HL-60/S4 treated with phorbol 12-myristate 13-acetate at 8.2 ng/mL for 4 days and 3 days (cell line): ENCODE results near the gene WFIKKN2.

Source experiments
- in situ Hi-C: fragments of 300-500 bp; cut with MboI; formaldehyde crosslinking; loops from 2 replicates; pipeline ENCODE4 v1.15.0; 2022; ENCODE audit warnings: low sequenced_read_pairs

Gene WFIKKN2

DNA sequence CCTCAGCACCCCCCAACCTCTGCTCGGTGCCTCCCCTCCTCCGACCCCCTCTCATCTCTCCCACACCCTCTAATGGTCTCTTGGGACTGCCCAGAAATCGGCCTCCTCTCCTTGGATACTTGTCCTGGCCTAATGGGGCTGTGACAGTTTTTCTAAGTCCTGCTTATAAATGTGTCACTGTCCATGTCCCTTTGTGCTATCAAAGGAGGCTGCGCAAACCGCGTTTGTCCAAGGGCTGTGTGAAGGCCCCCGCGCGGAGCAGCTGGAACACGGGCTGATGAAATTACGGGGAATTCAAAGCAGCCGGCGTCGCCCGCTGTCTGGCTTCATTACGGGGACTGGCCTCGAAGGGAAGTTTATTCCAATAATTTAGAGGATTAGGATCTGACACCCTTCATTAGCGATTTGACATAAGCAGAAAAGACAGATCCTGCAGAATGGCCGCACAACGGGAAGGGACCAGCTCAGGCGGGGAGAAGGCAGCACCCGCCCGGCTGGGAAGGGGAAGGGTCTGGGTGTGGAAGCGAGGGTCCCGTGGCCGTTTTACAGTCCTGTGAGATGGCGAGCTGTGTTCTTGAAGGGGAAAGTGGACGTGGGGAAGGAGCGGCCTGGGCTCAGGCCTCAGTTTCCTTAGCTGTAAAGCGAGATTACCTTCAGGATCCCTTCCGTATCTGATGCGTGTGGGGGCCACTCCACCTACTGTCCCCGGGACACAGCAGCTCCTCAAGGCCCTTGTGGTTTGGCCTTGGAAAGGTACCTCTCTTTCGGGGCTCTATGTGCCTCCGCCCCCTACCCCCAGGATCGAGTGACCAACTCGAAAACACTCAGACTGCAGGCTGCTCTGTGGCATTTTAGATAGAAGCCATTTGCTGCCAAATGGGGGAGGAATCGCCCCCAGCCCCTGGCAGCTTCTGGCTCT, 1.6 kb upstream of the WFIKKN2 start:
- in situ Hi-C loops, result no loop called here

DNA sequence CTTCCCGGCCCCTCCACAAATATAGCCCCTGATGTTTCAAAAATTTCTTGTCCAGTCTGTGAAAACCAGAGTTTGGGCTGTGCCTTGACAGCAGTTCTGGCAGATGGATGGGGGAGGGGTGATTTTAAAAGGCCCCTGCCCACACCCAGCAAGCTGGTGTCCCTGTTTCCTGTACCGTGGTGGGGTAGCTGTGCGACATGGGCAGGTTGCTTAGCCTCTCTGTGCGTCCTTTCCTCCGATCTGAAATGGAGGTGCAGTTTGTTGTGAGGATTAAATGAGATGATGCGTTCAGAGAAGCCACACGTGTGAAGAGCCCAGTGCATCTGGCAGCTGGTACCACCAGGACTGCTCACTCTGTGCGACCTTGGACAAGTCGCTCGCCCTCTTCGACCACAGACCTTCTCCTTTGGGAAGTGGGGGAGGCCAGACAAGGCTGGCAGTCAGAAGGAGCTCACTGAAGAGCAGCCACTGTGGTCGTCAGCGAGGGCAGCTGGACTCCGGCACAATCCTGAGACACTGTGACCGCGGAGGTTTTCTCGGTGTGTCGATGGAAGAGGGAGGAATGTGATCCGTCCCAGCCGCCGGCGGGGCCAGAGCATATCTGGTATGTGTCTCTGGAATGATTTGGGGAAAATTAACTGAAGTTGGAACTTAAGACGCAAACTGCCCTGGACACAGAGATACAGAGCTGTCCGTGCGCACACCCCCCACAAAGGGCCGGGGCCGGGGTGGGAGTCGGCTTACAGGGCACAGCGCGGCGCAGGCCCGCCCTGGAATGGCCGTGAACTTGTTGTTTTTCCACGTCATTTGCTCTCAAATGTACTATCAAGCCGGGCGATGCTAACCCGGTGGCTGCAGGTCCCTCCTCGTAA, 721 bp upstream of the WFIKKN2 start:
- in situ Hi-C loops, result no loop called here

DNA sequence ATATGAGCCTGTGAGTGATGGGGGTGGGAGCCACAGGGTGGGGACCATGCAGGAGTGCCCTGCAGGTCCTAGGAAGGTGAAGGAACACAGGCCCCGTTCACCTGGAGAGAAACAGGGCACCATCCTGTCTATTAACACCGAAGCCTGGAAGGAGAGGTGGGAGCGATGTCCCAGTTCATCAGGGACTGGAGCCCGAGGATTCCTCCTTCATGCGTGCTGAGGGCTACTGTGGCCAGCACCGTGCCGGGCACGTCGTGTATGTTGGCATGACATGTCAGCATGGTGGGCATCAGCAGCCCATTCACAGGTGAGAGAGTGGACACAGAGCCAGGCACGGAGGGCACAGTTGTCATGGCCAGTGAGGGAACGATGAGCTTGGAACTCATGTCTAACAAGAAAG, 1.4 kb downstream of the WFIKKN2 start:
- in situ Hi-C loops, result no loop called here

DNA sequence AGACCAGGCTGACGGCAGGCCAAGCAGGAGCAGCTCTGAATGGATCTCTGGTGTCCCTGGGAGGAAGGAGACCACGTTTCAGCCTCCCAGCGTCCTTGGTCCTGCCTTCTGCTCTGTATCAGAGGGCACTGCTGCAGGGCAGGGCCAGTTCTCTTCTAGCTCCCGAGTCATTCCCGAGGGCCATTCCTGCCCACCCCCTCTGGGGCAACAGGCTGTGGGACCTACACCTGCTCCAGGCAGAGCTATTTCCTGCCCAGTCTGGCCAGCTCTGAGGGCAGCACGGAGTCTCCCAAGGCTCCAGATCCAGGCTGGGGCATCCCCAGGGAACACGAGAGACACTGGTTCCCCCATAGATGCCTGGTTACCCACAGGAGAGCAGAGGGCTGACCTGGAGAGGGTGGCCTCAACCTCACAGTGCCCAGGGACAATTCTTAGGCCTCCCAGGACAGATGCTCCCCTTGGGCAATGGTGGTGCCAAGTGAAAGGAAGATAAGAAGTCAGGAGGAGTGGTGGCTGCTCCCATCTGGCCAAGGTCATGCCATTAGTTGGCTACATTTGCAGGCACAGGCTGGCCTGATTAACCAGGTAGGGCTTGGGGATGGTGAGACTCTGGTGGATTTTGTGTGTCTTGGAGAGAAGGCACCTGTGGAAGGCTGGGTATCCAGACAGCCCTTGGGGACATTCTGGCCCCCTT, 2.0 kb downstream of the WFIKKN2 start:
- in situ Hi-C loops, result no loop called here

DNA sequence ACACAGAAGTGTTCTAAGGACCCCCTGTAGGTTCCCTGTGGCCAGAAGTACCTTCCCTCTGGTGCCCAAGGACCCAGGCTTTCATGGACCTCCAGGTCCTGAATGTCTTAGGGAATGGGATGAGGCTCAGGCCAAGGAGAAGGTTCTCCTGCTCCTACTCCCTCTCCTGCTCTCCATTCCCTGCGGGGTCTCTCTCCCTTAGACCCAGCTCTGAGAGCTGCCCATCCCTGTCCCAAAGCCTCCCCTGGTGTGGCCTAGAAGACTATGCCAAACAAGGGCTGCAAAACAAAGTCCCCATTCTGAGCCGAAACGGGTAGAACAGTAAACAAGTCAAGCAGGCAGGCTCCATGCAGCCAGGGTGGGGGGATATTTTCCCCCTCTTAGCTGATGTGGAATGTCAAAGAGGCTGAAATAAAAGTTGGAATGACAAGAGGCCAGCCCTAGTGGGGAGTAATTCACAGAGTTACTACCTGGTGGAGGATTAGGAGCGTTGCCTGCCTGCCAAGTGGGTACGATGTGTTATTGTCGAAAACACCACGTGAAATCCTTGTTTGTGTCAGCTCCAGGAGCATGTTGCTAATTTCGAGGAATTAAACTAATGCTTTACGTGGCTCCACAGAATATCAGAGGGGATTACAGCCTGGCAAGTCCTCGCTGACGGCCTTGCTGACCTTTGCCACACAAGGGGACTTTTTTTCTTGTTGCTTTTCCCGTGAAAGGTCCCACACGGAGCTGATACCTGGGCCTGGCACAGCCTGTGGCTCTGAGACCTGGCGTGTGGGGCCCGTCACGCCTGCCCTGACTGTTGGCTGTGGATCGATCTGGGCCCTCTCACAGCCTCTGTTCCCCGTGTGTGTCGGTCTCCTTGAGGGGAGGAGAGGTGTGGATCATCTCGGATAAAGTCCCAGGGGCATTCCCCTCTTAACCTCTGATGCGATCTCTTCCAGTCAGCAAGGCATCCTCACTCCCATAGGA, 2.9 kb downstream of the WFIKKN2 start:
- in situ Hi-C loops, result no loop called here

DNA sequence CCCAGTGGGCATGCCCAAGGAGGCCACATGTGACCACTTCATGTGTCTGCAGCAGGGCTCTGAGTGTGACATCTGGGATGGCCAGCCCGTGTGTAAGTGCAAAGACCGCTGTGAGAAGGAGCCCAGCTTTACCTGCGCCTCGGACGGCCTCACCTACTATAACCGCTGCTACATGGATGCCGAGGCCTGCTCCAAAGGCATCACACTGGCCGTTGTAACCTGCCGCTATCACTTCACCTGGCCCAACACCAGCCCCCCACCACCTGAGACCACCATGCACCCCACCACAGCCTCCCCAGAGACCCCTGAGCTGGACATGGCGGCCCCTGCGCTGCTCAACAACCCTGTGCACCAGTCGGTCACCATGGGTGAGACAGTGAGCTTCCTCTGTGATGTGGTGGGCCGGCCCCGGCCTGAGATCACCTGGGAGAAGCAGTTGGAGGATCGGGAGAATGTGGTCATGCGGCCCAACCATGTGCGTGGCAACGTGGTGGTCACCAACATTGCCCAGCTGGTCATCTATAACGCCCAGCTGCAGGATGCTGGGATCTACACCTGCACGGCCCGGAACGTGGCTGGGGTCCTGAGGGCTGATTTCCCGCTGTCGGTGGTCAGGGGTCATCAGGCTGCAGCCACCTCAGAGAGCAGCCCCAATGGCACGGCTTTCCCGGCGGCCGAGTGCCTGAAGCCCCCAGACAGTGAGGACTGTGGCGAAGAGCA, 4.4 kb downstream of the WFIKKN2 start:
- in situ Hi-C loops, result loop anchor here (5.0 kb wide), 1 partner anchor 57 kb away; no protein-coding TSS in a partner anchor

DNA sequence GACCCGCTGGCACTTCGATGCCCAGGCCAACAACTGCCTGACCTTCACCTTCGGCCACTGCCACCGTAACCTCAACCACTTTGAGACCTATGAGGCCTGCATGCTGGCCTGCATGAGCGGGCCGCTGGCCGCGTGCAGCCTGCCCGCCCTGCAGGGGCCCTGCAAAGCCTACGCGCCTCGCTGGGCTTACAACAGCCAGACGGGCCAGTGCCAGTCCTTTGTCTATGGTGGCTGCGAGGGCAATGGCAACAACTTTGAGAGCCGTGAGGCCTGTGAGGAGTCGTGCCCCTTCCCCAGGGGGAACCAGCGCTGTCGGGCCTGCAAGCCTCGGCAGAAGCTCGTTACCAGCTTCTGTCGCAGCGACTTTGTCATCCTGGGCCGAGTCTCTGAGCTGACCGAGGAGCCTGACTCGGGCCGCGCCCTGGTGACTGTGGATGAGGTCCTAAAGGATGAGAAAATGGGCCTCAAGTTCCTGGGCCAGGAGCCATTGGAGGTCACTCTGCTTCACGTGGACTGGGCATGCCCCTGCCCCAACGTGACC, 5.0 kb downstream of the WFIKKN2 start:
- in situ Hi-C loops, result loop anchor here (5.0 kb wide), 1 partner anchor 58 kb away; no protein-coding TSS in a partner anchor

DNA sequence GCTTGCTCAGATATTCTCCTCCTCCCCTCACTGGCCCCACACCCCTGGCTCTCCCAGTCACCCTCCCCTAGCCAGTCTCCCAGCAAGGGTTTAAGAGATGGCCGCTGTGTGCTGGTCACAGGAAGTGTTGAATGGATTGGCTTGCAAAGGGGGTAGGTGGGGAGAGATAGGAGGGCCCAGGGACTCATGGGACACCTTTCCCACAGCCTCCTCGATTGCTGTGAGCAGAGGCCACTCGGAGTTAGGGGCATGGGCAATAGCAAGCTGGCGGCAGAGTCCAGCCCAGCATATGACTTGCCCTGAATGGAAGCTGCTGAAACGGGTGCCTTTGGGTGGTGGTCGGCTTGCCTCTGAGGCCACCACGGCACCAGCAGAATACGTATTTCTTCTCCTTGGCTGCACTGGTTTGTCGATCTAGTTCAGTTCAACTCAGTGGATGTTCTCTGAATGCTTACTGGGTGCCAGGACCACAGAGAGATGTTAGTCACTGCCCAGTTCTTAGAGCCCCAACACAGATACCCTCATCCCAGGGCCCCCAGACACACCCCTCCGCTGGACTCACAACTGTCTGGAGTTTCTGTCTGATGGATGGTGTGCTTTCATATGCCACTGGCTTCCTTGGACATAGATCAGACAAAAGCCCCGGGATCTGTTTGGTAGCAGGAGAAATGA, 6.0 kb downstream of the WFIKKN2 start:
- in situ Hi-C loops, result loop anchor here (5.0 kb wide), 1 partner anchor 59 kb away; no protein-coding TSS in a partner anchor

DNA sequence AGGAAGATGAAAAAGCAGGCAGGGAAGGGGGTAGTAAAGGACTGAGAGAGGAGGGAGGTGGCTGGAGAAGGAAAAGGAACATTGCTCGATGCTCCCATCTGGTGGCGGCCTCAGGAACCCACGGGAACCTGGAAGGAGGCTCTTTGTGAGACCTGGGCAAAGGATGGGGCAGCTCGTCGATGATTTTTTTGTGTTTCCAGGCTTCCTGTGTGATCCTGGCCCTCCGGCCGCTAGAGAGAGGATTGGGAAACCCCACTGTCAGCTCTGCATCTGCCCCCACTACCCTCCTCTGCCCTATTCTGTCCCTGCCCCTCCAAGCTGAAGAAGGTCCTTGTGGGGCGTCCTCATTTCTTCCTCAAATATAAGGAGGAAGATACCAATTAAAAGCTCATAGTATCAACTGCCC, 6.6 kb downstream of the WFIKKN2 start:
- in situ Hi-C loops, result loop anchor here (5.0 kb wide), 1 partner anchor 60 kb away; no protein-coding TSS in a partner anchor

DNA sequence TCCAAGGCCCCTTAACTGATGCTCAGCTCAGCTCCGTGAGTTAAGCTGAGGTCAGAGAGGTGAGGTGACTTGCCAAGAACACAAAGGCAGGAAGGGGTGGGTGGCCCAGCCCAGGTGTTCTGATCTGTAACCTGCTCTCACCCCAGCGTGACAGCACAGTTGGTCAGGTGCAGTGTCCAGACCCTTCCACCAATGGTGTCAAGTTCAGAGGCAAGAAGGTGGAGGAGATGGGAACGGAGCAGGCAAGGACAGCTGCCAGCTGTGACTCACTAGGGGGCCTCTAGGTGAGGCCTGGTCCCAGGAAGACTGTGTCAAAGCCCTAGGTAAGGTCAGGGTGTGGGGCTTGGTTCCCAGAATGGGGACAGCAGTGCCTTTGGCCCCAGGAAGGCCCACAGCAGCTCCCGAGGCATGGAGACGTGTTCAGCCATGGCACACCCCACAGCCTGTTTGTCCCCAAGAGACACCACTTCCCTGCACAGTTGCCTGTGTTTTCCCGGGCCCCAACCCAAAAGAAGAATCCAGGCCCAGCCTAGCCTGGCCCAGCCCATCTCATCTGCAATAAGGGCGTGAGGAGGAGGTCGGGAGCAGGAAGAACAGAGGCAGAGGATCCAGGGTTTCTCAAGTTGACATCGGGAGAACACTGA, 7.2 kb downstream of the WFIKKN2 start:
- in situ Hi-C loops, result loop anchor here (5.0 kb wide), 1 partner anchor 60 kb away; no protein-coding TSS in a partner anchor

DNA sequence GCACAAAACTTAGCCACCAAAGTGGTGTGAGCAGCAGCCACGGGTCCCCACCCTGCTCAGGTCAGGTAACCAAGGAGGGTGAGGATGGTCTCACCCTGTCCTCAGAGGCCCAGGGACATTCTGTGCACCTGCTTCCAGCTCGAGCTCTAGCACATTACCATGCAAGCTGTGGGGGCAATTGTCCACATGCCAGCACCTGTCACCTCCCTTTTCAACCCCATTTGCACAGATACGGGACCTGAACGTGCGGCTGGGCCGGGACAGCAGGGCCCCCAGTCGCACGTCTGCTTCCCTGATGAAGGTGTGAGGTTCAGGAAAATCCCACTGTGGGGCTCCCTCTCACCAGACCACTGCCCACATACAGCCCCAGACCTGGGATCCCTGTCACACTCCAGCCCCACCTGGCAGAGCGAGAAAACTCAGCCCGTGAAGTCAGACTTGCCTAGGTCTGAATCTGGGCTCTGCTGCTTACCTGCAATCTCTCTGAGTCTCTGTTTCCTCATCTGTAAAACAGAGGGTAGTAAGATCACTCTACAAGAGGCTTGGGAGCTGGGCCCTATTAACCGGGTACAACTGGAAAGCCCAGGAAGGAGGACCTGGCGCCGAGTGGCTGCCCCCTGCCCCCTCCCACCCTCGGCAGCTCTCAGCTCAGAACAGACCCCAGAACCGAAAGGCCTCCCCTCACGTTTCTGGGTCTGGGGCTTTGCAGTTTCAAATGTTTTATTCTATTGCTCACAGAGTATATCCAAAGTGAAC, 7.9 kb downstream of the WFIKKN2 start:
- in situ Hi-C loops, result loop anchor here (5.0 kb wide), 1 partner anchor 61 kb away; no protein-coding TSS in a partner anchor

DNA sequence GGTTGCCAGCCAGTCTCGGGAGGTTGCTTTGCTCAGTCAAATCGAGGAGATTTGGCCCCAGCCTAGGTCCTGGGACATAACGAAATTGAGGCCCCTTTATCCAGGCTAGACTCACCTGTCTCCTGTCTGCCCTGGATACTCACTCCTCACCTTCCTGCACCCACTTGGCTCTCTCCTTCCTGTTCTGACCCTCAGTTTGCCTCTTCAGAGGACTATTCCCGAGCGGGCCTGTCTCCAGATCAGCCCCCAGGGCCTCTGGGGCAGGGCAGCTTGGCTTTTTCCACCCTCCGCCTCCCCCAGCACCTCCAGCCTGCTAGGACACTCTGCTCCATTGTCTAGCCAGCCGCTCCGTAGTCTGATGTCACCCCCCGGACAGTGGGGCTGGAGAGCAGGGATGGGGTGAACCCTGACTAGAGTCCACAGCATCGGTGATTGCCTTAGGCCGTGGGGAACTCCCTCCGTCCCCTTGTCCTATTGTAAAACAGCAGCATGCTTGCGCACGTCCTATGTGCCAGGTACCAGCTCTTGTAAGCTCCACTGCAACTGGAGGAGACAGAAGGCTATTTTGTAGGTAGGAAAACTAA, 8.8 kb downstream of the WFIKKN2 start:
- in situ Hi-C loops, result loop anchor here (5.0 kb wide), 1 partner anchor 62 kb away; no protein-coding TSS in a partner anchor

DNA sequence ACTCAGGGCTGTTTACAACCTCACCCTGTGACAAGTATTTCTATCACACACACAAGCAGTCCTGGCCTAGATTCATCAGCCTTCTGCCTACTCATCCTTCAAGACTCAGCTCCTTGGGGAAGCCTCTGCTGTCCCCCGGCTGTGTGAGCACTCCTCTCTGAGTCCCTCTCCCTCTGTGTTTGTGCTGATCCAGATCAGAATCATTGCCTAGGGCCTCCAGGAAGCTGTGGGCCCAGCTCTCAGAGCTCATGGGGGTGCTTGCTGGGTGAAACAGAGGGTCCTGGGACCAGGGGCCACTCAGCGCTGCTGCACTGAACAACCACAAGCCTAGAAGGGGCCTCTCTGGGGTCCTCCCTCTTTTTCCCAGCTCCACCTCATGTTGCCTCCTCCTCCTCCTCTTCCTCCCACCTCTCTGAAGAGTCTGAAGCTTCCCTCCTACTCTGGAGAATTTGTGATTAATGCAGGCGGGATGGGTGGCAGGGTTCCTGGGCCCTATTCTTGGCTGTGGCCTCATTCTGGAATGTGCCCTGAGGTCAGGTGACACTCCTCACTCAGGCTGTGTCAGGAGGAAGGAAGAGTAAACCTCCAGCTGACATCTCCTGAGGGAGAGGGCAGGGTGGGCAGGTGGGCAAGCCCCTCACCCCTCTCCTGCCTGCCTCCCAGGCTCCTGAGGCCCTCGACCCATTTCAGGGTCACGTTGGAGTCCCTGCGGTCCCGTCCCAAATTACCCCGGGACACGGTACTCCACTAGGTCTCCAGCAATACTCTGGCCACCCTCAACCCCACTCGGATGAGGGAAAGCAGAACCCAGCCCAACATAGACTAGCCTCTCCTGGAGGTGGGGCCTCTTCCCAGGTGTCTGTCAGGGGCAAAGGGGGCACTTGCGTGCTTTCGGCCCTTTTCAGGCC, 10.1 kb downstream of the WFIKKN2 start:
- in situ Hi-C loops, result no loop called here

DNA sequence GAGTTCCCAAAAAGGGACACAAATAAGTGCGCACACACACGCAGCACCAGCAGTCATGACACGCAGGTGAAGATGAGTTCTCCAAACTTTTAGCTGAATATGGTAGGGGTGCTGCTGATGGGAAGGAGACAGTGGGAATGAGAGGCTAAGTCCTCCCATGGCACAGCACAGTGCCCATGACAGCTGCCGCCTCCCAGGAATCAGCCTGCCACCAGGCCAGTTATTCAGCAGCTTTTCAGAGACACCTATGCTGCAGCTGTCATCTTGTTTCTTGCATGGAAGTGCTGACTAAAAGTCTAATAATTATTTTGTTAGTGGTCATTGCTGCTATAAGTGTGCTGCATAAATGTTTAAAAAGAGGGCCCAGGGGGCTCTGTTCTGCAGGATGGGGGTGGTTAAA, 12.2 kb downstream of the WFIKKN2 start:
- in situ Hi-C loops, result no loop called here

DNA sequence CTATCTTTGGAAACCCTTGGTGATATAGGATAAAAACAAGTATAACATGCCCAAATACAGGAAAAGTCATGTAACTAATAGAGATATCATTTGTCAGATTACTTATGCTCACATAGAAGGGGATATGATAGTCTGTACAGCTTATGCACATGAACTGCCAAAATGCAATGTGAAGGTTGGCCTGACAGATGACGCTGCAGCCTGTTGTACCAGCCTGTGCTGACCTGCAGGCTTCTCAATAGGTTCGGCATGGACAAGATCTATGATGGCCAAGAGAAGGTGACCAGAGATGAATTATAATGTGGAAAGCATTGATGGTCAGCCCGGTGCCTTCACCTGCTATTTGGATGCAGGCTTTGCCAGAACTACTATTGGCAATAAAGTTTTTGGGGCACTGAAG, 12.7 kb downstream of the WFIKKN2 start:
- in situ Hi-C loops, result no loop called here
